ENCODE data around the gene ADAM10.
"Not testable (repeated sequence)": the region's sequence is repeated elsewhere in the genome, so short reads cannot be mapped to it uniquely, and the experiment has no call there.

Gene ADAM10

DNA sequence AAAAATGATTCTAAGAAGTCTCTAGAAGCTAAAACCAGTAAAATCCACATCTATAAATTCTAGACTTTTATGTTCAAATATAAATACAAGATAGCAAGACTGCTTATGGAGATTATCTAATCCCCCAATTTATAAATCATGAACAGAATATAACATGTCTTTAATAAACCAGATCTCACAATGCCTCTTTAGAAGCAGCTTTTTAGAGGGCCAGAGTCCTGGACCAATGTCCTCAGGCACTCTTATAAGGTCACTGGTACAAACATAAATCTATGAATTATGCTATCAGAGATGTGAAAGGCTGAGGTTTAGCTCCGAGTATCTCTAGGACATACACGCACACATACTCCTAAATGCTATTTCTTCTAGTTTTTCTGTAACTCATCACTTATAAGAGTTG is 78.3 kb downstream of the ADAM10 start:
- no peak for DNase-seq (ENCODE audit: low read depth)

DNA sequence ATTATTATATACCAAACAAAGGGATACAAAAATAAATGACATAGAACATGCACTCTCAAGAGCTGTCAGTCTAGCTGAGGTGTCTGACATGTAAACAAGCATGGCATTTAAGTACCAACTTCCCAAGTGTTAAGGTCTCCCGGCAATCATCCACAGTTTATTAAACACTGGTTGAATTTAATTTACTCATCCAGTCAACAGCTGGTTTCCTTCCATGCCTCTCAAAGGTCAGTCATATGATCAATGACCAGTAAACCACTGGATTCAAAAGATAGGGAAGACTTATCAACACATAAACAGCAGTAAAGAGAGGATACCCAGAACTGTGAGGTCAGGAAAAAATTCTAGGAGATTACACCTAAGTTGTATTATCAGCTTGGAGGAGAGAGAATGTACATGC is 80.4 kb downstream of the ADAM10 start:
- DNase-seq (ENCODE audit: low read depth): no peak

GRCh38 chr15:58666957-58667356 is 82.5 kb downstream of the ADAM10 start:
- DNase-seq (ENCODE audit: low read depth): no peak

- no peak for DNase-seq (ENCODE audit: low read depth)
Measured at GRCh38 chr15:58665672-58666071, 83.8 kb downstream of the ADAM10 start.

GRCh38 chr15:58650102-58650501 is 99.4 kb downstream of the ADAM10 start:
- no peak for DNase-seq (ENCODE audit: low read depth)

DNA sequence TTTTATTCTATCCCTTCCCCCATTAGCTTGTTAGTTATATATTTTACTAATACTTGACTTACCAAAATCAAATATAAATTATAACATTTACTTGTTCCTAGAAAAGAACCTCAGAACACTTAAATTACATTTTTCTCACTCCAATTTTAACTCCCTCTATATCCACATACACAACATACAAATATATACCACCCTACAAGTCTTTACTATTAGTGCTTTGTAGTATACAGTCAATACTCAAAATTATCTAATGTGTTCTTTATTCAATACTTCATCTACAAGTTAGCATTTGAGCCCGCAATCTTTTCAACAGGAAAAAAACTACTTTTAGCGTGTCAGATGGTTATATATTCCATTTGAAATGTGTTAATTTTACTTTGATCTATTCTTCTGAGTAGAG is 100.3 kb downstream of the ADAM10 start:
- DNase-seq (ENCODE audit: low read depth): no peak

DNA sequence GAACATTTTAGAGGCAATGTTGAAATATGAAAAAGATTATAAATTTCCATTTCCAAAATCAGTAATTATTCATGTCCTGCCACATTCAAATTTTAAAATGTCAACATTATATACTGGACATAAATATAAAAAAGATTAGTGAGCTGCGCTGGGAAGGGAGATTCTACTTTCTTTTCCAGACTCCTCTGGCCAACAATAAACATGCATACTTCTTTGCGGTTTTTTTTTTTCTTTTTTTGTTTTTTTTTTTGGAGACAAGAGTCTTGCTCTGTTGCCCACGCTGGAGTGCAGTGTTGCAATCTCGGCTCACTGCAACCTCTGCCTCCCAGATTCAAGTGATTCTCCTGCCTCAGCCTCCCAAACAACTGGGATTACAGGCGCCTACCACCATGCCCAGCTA is 105.5 kb downstream of the ADAM10 start:
- no peak for DNase-seq (ENCODE audit: low read depth)

DNA sequence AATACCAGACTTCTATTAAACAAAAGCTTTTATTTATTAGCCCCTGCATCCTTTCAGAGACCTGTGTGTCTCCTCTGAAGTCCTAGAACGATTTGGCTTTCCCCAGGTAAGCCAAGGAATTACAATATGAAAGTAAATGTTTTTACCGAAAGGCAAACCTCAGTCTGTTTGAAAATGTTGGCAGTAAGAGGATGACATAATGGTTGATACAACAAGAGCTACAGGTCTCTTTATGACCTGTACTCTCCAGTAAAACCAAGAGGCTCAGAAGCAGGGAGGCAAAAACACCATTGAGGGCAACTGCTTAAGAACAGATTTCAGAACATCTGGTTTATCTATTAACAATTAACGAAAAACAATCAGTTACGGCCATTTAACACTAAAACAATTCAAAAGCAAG is 107.8 kb downstream of the ADAM10 start:
- no peak for DNase-seq (ENCODE audit: low read depth)

DNA sequence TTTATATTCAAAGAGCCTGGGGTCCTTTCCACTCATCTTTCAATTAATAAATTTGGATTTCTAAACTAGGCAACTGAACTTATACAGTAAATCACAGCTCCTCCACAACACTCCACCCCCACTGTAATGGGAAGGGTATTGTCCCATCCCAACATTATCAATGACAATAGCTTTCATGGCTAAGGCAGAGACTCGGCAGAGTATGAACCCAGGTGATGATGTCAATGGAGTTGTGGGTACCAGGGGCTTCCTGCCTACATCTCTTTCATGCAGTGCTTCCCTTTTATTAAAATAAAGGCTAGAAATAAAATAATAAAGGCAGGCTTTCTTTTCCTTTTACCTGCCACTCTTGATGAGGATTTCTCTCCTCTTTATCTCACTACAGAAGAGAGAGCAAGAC is 109.5 kb downstream of the ADAM10 start:
- DNase-seq (ENCODE audit: low read depth): no peak

GRCh38 chr15:58639002-58639756 is 110.3 kb downstream of the ADAM10 start:
- DNase-seq (ENCODE audit: low read depth): no peak

GRCh38 chr15:58632789-58633188 is 116.7 kb downstream of the ADAM10 start:
- no peak for DNase-seq (ENCODE audit: low read depth)

GRCh38 chr15:58631319-58631718 is 118.2 kb downstream of the ADAM10 start:
- DNase-seq (ENCODE audit: low read depth): no peak

GRCh38 chr15:58629625-58630024 is 119.9 kb downstream of the ADAM10 start:
- no peak for DNase-seq (ENCODE audit: low read depth)

GRCh38 chr15:58628206-58628947 is 121.1 kb downstream of the ADAM10 start:
- DNase-seq (ENCODE audit: low read depth): no peak

- DNase-seq (ENCODE audit: low read depth): no peak
Measured at GRCh38 chr15:58627701-58628100, 121.8 kb downstream of the ADAM10 start.

- no peak for DNase-seq (ENCODE audit: low read depth)
Measured at GRCh38 chr15:58627046-58627445, 122.5 kb downstream of the ADAM10 start.

- no peak for DNase-seq (ENCODE audit: low read depth)
Measured at GRCh38 chr15:58626378-58626777, 123.1 kb downstream of the ADAM10 start.

DNA sequence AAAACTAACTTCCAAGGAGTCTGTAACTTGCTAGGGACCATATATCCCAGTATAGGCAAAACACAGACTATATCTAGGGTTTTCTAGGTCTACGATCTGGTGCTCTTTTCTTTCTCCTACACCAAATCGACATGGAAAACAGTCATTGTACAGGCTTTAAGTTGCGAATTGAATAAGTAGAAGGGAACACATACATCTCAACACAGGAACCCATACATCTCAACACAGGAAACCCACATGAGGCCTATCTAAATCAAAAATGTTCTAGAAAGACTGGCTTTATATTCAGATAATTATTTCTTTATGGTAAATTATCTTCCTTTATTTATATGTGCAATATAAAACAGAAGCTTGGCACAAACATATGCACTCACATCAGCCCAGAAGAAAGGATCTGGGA is 126.6 kb downstream of the ADAM10 start:
- no peak for DNase-seq (ENCODE audit: low read depth)

DNA sequence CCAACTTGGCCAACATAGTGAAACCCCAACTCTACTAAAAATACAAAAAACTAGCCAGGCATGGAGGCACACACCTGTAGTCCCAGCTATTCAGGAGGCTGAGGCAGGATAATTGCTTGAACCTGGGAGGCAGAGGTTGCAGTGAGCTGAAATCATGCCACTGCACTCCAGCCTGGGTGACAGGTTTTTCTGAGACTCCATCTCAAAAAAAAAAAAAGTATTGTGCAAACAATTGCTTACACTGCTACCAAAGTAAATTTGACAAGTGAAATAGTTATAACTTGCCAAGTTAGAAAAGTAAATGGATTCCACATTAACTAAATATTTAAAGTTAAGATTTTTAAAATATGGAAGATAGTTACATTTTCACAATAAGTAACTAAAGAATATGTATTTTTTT is 129.2 kb downstream of the ADAM10 start:
- DNase-seq (ENCODE audit: low read depth): not testable (repeated sequence)

- DNase-seq (ENCODE audit: low read depth): no peak
Measured at GRCh38 chr15:58616171-58616570, 133.3 kb downstream of the ADAM10 start.

- DNase-seq (ENCODE audit: low read depth): no peak
Measured at GRCh38 chr15:58611731-58612676, 137.5 kb downstream of the ADAM10 start.

- no peak for DNase-seq (ENCODE audit: low read depth)
Measured at GRCh38 chr15:58608711-58609110, 140.8 kb downstream of the ADAM10 start.

Data from T follicular helper cell (primary cell).